Esophagus squamous epithelium (tissue), 5 donors: ENCODE results near the gene DIP2A. TPM values are rescaled to one million over a fixed set of nuclear protein-coding genes. Genes with fewer than 3 reads are reported as not detected.
A peak's percentile ranks its signal among the peaks of the same experiment; 100 is the strongest.

ENCODE experiments used
- DNase-seq: peaks from one replicate; lab custom pipeline; 2025; lab: John Stamatoyannopoulos, UW
- H3K27ac ChIP-seq, 4 donors: fragments of 200-600 bp; sonication (generic); one replicate each; pipeline ENCODE4 v1.5.1; 2016 to 2019; ENCODE audit warnings: mild to moderate bottlenecking in 1 of 4
- H3K27me3 ChIP-seq, 4 donors: fragments of 200-600 bp; sonication (generic); 1 replicate in 3 of 4; 2 replicates in 1 of 4; pipeline versions ENCODE4 v1.5.1 to v1.6.0; 2017 to 2021; ENCODE audit warnings: antibody characterized with exemption in 1 of 4
- H3K36me3 ChIP-seq, 3 donors: fragments of 200-600 bp; sonication (generic); one replicate each; pipeline ENCODE4 v1.5.1; 2016 to 2019
- H3K4me1 ChIP-seq, 3 donors: fragments of 200-600 bp; sonication (generic); one replicate each; pipeline ENCODE4 v1.5.1; 2017 to 2019
- H3K4me3 ChIP-seq, 4 donors: fragments of 200-600 bp; sonication (generic); 1 replicate in 3 of 4; 2 replicates in 1 of 4; pipeline ENCODE4 v1.5.1; 2016 to 2019; ENCODE audit warnings: mild to moderate bottlenecking in 2 of 4, moderate library complexity in 1 of 4
- H3K9me3 ChIP-seq, 3 donors: fragments of 200-600 bp; sonication (generic); one replicate each; pipeline ENCODE4 v1.5.1; 2016 to 2019
- POLR2A ChIP-seq, 4 donors: fragments of 450-650 bp; IDR thresholded peaks; one replicate each; pipeline ENCODE4 v1.6.1; 2017; ENCODE audit warnings: antibody characterized with exemption in 4 of 4, mild to moderate bottlenecking in 4 of 4, moderate library complexity in 3 of 4
- whole genome bisulfite sequencing, 2 donors: methylation state at CpG; one replicate each; pipeline ENCODE4 v1.1.5; 2018; 5-methylcytosine and 5-hydroxymethylcytosine counted together
- intact Hi-C: fragments of 100-400 bp; cut with DNase I; formaldehyde crosslinking; loops from one replicate; pipeline ENCODE4 v1.15.0; 2022
- total RNA-seq, 4 donors: library from RNA; depleted of rRNA; stranded (reverse); fragments of >200 nt; gene quantifications; one replicate each; pipeline ENCODE4 v1.1.0, GENCODE V29; 2016
- TF ChIP-seq, protein P1 (sequence below), 6 experiments: fragments of 450-650 bp in 4 of 6; fragments of 200-600 bp in 2 of 6; sonication (generic) in 2 of 6; IDR thresholded peaks; one replicate each; pipeline ENCODE4 v1.5.1; 2016 to 2019; ENCODE audit warnings: antibody characterized with exemption in 6 of 6, mild to moderate bottlenecking in 4 of 6, moderate library complexity in 4 of 6
- donor health status: DM: yes; HTN: yes; CAD: no.

The DIP2A gene, protein sequence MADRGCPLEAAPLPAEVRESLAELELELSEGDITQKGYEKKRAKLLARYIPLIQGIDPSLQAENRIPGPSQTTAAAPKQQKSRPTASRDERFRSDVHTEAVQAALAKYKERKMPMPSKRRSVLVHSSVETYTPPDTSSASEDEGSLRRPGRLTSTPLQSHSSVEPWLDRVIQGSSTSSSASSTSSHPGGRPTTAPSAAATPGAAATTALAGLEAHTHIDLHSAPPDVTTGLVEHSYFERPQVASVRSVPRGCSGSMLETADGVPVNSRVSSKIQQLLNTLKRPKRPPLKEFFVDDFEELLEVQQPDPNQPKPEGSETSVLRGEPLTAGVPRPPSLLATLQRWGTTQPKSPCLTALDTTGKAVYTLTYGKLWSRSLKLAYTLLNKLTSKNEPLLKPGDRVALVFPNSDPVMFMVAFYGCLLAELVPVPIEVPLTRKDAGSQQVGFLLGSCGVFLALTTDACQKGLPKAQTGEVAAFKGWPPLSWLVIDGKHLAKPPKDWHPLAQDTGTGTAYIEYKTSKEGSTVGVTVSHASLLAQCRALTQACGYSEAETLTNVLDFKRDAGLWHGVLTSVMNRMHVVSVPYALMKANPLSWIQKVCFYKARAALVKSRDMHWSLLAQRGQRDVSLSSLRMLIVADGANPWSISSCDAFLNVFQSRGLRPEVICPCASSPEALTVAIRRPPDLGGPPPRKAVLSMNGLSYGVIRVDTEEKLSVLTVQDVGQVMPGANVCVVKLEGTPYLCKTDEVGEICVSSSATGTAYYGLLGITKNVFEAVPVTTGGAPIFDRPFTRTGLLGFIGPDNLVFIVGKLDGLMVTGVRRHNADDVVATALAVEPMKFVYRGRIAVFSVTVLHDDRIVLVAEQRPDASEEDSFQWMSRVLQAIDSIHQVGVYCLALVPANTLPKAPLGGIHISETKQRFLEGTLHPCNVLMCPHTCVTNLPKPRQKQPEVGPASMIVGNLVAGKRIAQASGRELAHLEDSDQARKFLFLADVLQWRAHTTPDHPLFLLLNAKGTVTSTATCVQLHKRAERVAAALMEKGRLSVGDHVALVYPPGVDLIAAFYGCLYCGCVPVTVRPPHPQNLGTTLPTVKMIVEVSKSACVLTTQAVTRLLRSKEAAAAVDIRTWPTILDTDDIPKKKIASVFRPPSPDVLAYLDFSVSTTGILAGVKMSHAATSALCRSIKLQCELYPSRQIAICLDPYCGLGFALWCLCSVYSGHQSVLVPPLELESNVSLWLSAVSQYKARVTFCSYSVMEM (N-terminal part only)
- 10 to 100 TPM; 16.7 to 40.3 (median 33.0) TPM for total RNA-seq

DNA sequence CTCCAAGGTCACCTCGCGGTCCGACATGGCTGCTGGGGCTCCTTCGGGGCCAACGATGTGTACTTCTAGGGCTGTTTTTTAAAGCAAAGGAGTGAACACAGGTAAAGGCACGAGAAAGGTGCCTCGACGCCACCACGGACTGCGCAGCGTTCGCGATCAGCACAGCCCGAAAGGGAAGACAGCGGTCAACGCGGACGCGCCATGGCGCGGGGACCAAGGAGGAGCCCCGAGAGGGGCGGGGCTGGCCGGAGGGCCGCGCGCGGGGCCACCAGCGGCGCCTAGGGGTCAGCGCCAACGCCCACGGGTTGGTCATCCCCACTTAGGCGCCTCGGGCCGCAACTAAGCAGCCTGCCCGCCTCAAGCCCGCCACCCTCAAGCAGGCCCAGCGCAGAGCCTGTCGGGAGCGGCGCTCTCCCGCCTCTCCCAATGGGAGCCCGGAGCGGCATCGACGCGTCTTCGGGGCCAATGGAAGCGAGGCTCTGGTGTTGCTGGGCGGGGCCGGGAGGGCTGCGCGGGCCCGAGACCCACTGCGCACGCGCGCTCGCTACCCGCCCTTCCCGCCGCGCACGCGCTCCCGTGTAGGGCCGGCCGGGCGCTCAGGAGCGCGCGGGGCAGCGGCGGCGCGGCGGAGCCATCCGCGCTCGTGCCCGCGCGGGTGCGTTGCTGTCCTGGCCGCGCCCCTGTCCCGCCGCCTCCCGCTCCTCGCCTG is at the start of gene DIP2A:
TSS of gene DIP2A (plus strand) at position 577 of the 709 bp plus-strand sequence. CDS start 241 bp downstream, outside the sequence.
- intact Hi-C loops: no loop called here
- Histone ChIP-seq H3K4me3 (peak within 1 kb of the TSS; percentile 69 to 100 (median 96)), H3K27me3 (no peaks in the 10 kb centered on the region), H3K27ac (peak within 1 kb of the TSS; percentile 95 to 98 (median 96)), H3K36me3 (peaks cover 0 to 1% (median 0%) of the 10 kb centered on the region in 3 donors), H3K4me1 (peaks cover 18 to 74% (median 36%) of the 10 kb centered on the region in 3 donors), H3K9me3 (no peaks in the 10 kb centered on the region)
- WGBS, 2 donors: no CpG with 5 or more reads among the region's 91 CpGs
- TF ChIP-seq, protein P1, sequence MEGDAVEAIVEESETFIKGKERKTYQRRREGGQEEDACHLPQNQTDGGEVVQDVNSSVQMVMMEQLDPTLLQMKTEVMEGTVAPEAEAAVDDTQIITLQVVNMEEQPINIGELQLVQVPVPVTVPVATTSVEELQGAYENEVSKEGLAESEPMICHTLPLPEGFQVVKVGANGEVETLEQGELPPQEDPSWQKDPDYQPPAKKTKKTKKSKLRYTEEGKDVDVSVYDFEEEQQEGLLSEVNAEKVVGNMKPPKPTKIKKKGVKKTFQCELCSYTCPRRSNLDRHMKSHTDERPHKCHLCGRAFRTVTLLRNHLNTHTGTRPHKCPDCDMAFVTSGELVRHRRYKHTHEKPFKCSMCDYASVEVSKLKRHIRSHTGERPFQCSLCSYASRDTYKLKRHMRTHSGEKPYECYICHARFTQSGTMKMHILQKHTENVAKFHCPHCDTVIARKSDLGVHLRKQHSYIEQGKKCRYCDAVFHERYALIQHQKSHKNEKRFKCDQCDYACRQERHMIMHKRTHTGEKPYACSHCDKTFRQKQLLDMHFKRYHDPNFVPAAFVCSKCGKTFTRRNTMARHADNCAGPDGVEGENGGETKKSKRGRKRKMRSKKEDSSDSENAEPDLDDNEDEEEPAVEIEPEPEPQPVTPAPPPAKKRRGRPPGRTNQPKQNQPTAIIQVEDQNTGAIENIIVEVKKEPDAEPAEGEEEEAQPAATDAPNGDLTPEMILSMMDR (IDR thresholded peaks at IDR 0.05): peak in 2 of 6 experiments; percentile 5 to 18
- peak in 3 of 4 donors; percentile 86 to 94 (median 87) for TF ChIP-seq POLR2A (IDR thresholded peaks at IDR 0.05)
- DNase-seq: peak; percentile 61

DNA sequence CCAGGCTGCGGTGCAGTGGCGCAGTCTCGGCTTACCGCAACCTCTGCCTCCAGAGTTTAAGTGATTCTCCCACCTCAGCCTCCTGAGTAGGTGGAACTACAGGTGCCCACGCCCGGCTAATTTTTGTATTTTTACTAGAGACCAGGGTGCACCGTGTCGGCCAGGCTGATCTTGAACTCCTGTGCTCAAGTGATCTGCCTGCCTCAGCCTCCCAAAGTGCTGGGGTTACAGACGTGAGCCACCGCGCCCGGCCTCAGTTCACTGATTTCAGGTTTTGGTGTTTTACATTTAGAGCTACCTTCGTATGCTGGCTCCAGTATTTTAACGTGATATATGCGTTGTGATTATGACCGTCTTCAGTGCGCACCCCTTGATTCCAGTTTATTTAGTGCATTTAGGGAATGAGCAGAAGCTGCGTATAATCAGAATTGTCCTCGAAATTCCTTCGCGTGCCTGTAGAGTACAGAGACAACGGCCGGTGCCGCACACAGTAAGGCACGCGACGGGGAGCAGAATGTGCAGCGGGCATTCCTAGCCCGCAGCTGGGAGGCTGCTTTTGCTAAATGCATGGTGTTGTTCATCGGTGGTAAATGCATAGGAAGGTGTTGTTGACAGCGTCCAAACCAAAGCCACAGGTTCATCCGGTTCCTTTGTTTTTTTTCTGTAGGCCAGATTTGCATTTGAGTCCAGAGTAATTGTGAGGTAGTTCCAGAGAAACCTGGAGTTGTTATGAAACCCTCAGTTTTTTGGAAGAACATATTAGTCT is 48.9 kb upstream of the DIP2A start:
- no peak overlapping the region for H3K4me3 ChIP-seq
- intact Hi-C loops: no loop called here
- H3K27me3 ChIP-seq: no peaks in the 10 kb centered on the region
- WGBS, 2 donors: 90 to 95% methylated on average over 30 to 32 of the region's 32 CpGs
- DNase-seq: no peak
- H3K27ac ChIP-seq: no peak overlapping the region
- peaks cover 0 to 17% (median 5%) of the 10 kb centered on the region in 3 donors for H3K4me1 ChIP-seq
- TF ChIP-seq POLR2A (IDR thresholded peaks at IDR 0.05): no peak
- TF ChIP-seq, protein P1 (IDR thresholded peaks at IDR 0.05): no peak
- H3K36me3 ChIP-seq: peaks cover 0 to 73% (median 0%) of the 10 kb centered on the region in 3 donors
- no peaks in the 10 kb centered on the region for H3K9me3 ChIP-seq

DNA sequence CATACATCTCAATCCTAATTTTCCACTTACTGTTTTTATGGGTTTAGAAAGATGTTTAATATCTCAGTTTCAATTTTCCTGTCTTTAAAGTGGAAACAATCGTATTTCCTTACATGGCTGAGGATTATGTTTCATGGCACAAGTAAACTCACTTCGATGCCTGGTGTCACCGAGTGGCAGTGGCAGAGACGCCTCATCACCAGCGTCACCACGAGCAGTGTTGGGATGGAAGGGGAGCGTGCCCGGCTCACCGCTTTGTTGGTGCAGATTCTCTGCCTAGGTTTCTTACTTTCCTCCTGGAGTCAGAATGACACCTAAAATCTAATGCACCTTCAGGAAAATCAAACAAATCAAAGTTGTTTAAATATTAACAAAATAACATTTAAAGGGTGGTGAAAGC is 48.2 kb upstream of the DIP2A start:
- TF ChIP-seq, protein P1 (IDR thresholded peaks at IDR 0.05): no peak
- no peak for TF ChIP-seq POLR2A (IDR thresholded peaks at IDR 0.05)
- H3K9me3 ChIP-seq: no peaks in the 10 kb centered on the region
- H3K36me3 ChIP-seq: peaks cover 0 to 71% (median 0%) of the 10 kb centered on the region in 3 donors
- H3K4me1 ChIP-seq: peaks cover 0 to 17% (median 5%) of the 10 kb centered on the region in 3 donors
- 94 to 96% methylated on average over 9 of the region's 9 CpGs for whole genome bisulfite sequencing, 2 donors
- H3K27me3 ChIP-seq: no peaks in the 10 kb centered on the region
- H3K4me3 ChIP-seq: no peak overlapping the region
- no peak overlapping the region for H3K27ac ChIP-seq
- intact Hi-C loops: no loop called here
- DNase-seq: no peak

DNA sequence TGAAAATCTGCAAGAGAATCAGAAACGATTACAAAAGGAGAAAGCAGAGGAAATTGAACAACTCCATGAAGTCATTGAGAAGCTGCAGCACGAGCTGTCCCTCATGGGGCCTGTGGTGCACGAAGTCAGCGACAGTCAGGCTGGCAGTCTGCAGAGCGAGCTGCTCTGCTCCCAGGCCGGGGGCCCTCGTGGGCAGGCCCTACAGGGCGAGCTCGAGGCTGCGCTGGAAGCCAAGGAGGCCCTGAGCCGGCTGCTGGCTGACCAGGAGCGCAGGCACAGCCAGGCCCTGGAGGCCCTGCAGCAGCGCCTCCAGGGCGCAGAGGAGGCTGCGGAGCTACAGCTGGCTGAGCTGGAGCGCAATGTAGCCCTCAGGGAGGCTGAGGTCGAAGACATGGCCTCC is 47.5 kb upstream of the DIP2A start:
- Histone ChIP-seq H3K36me3 (peaks cover 0 to 71% (median 3%) of the 10 kb centered on the region in 3 donors), H3K4me1 (peaks cover 0 to 17% (median 5%) of the 10 kb centered on the region in 3 donors), H3K4me3 (no peak overlapping the region), H3K27ac (no peak overlapping the region), H3K9me3 (no peaks in the 10 kb centered on the region), H3K27me3 (no peaks in the 10 kb centered on the region)
- WGBS, 2 donors: 88 to 89% methylated on average over 9 of the region's 17 CpGs
- intact Hi-C loops: no loop called here
- no peak for DNase-seq
- TF ChIP-seq POLR2A (IDR thresholded peaks at IDR 0.05): no peak
- TF ChIP-seq, protein P1 (IDR thresholded peaks at IDR 0.05): no peak
